Thyroid gland (tissue), 4 donors: ENCODE results near the gene AQP5. TPM values are rescaled to one million over a fixed set of nuclear protein-coding genes. Genes with fewer than 3 reads are reported as not detected.

ENCODE experiments used
- DNase-seq, 2 donors: peaks; one replicate each; pipeline ENCODE4 v3.0.0-alpha.2; 2019
- H3K27ac ChIP-seq, 3 donors: fragments of 200-600 bp; sonication (generic); 1 replicate in 2 of 3; 2 replicates in 1 of 3; pipeline ENCODE4 v1.5.1; 2016 to 2019; ENCODE audit warnings: mild to moderate bottlenecking in 1 of 3, moderate library complexity in 1 of 3
- H3K27me3 ChIP-seq: fragments of 200-600 bp; sonication (generic); one replicate; pipeline ENCODE4 v1.5.1; 2019
- H3K36me3 ChIP-seq, 2 donors: fragments of 200-600 bp; sonication (generic); one replicate each; pipeline ENCODE4 v1.5.1; 2016 to 2019
- H3K4me1 ChIP-seq, 2 donors: fragments of 200-600 bp; sonication (generic); one replicate each; pipeline ENCODE4 v1.5.1; 2017 to 2019
- H3K4me3 ChIP-seq, 3 donors: fragments of 200-600 bp; sonication (generic); replicated peaks in 1 of 3; 1 replicate in 2 of 3; 2 replicates in 1 of 3; pipeline ENCODE4 v1.5.1; 2016; ENCODE audit warnings: mild to moderate bottlenecking in 1 of 3
- H3K9me3 ChIP-seq: fragments of 200-600 bp; sonication (generic); one replicate; pipeline ENCODE4 v1.5.1; 2017
- POLR2A ChIP-seq, 2 donors: fragments of 450-650 bp; IDR thresholded peaks; one replicate each; pipeline ENCODE4 v1.6.1; 2017; ENCODE audit warnings: antibody characterized with exemption in 2 of 2, mild to moderate bottlenecking in 2 of 2, moderate library complexity in 1 of 2
- WGBS, 2 donors: methylation state at CpG; one replicate each; pipeline ENCODE4 v1.1.5; 2017; 5-methylcytosine and 5-hydroxymethylcytosine counted together
- intact Hi-C: fragments of 100-400 bp; cut with DNase I; formaldehyde crosslinking; loops from one replicate; pipeline ENCODE4 v1.15.1; 2023
- total RNA-seq, 4 donors: library from RNA; depleted of rRNA; stranded (reverse); fragments of >200 nt; gene quantifications; one replicate each; pipeline ENCODE4 v1.2.3, GENCODE V29; 2016
- TF ChIP-seq, protein P1 (sequence below), 6 experiments: fragments of 200-600 bp in 3 of 6; fragments of 450-650 bp in 3 of 6; sonication (generic) in 3 of 6; IDR thresholded peaks; one replicate each; pipeline ENCODE4 v1.5.1; 2016 to 2019; ENCODE audit warnings: antibody characterized with exemption in 6 of 6, mild to moderate bottlenecking in 2 of 6, inconsistent platforms in 1 of 6, moderate library complexity in 1 of 6

The AQP5 gene
- total RNA-seq, 4 donors from 2014 or later: 1.1 to 3.5 (median 2.0) TPM; not detected in 1

DNA sequence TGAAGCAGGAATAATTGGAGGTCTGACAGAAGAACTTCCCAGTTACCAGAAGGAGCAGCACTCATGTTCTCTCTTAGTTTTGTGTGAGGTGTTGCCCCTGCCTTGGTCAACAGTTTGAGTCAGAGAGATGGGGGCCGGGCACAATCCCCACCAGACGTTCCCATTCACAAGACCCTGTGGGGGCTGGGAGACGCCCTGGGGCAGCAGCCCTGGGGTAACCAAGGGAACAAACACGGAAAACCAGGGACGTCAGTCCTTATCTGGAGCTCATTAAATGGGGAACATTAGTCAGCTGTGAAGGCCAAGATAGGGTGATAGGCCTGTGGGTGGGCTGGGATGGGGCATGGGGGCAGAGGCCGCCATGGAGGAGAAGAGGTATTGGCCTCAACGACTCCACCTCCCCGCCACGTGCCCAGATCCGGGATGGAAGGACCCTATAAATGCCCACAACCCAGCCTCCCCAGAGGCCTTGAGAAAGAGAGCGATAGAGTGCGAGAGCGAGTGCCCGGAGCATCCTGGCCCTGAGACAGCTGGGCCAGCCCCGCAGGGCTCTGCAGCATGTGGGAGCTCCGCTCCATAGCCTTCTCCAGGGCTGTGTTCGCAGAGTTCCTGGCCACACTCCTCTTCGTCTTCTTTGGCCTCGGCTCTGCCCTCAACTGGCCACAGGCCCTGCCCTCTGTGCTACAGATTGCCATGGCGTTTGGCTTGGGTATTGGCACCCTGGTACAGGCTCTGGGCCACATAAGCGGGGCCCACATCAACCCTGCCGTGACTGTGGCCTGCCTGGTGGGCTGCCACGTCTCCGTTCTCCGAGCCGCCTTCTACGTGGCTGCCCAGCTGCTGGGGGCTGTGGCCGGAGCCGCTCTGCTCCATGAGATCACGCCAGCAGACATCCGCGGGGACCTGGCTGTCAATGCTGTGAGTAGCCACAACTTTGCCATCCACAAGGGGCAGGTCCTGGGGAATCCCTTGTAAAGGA is 11.1 kb upstream of the AQP5 start, which contains the start of gene AQP2:
Gene AQP2, plus strand, starts transcription at position 465 of the 979 bp plus-strand sequence. Its CDS starts 94 bp downstream, at position 559.
- Histone ChIP-seq H3K9me3 (no peaks in the 10 kb centered on the region), H3K4me1 (peaks cover 0 to 4% of the 10 kb centered on the region in 2 donors), H3K27ac (no peak within 1 kb of the TSS), H3K27me3 (no peaks in the 10 kb centered on the region), H3K36me3 (no peaks in the 10 kb centered on the region), H3K4me3 (no peak within 1 kb of the TSS)
- TF ChIP-seq, protein P1, sequence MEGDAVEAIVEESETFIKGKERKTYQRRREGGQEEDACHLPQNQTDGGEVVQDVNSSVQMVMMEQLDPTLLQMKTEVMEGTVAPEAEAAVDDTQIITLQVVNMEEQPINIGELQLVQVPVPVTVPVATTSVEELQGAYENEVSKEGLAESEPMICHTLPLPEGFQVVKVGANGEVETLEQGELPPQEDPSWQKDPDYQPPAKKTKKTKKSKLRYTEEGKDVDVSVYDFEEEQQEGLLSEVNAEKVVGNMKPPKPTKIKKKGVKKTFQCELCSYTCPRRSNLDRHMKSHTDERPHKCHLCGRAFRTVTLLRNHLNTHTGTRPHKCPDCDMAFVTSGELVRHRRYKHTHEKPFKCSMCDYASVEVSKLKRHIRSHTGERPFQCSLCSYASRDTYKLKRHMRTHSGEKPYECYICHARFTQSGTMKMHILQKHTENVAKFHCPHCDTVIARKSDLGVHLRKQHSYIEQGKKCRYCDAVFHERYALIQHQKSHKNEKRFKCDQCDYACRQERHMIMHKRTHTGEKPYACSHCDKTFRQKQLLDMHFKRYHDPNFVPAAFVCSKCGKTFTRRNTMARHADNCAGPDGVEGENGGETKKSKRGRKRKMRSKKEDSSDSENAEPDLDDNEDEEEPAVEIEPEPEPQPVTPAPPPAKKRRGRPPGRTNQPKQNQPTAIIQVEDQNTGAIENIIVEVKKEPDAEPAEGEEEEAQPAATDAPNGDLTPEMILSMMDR (IDR thresholded peaks at IDR 0.05): no peak
- no peak for TF ChIP-seq POLR2A (IDR thresholded peaks at IDR 0.05)
- no peak for DNase-seq
- intact Hi-C loops: no loop called here
- WGBS, 2 donors: 87 to 89% methylated on average over 27 to 32 of the region's 32 CpGs

DNA sequence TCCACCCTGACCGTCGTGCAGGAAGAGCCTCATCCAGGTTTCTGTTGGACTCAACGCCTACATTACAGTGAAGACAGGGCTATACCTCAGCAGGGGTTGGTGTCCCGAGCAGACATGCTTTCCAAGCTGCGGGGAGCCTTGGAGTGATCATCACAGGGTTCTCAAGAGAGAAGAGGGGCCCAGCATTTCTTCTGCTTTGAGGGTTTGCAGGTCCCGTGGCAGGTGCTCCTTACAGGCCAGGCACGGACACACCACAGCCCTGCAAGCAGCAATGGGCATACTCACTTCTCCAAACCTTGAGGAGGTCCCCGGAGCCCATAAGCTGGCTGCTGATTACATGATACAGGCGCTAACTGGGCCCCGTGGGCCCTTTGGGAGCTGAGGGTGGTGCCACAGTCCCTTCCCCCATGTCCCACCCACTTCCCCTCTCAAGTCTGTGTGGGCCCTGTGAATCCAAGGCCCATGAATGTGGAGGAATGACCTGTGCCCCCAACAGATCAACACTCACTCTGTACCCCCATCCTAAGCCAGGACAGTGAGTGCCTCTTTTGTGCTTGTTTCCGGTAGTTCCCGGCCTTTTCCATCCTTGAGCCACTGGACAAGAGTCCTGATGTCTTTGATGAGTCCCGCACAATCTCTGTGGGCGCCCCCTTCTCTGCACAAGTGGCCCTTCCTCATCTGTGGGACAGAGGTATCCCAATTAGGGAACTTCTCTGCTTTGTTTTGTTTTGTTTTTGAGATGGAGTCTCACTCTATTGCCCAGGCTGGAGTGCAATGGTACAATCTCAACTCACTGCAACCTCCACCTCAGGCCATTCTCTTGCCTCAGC is 10.0 kb upstream of the AQP5 start:
- no peaks in the 10 kb centered on the region for H3K27me3 ChIP-seq
- DNase-seq: no peak
- no peaks in the 10 kb centered on the region for H3K36me3 ChIP-seq
- peaks cover 0 to 12% of the 10 kb centered on the region in 2 donors for H3K4me1 ChIP-seq
- TF ChIP-seq POLR2A (IDR thresholded peaks at IDR 0.05): no peak
- TF ChIP-seq, protein P1 (IDR thresholded peaks at IDR 0.05): no peak
- WGBS, 2 donors: 83 to 89% methylated on average over 11 to 12 of the region's 14 CpGs
- no peaks in the 10 kb centered on the region for H3K9me3 ChIP-seq
- no peak overlapping the region for H3K27ac ChIP-seq
- intact Hi-C loops: no loop called here
- H3K4me3 ChIP-seq: no peak overlapping the region

DNA sequence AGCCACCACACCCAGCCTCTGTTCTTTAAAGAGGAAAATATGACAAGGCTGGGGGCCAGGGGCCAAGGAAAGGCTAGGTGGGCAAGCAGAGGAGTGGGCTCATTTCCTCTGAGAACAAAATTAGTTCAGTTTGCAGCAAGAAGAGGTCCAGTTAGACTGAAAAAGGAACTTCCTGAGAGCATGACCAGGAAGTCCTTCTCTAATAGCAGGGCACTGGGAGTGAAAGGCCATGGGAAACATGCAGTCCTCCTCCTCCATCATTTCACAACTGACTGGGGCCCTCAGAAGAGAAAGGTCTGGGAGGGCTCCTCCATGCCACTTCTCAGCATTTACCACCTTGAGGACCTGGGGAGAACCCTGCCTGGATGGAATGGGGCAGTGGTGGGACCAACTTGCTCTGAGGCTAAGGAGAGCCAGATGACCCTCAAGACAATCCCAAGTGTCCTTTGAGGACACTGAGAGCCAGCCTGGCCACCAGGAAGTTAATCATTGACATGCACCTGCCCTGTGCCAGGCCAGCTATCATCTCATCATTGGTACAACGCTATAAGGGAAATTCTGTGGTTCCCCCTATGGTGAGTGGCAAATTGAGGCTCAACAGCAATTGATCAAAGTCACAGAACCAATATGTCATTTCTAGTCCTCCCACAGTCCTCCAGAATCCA is 9.1 kb upstream of the AQP5 start:
- H3K27ac ChIP-seq: no peak overlapping the region
- WGBS, 2 donors: 94 to 100% methylated on average over 1 of the region's 1 CpG
- peaks cover 0 to 14% of the 10 kb centered on the region in 2 donors for H3K4me1 ChIP-seq
- TF ChIP-seq POLR2A (IDR thresholded peaks at IDR 0.05): no peak
- TF ChIP-seq, protein P1 (IDR thresholded peaks at IDR 0.05): no peak
- H3K9me3 ChIP-seq: no peaks in the 10 kb centered on the region
- intact Hi-C loops: no loop called here
- no peak overlapping the region for H3K4me3 ChIP-seq
- H3K27me3 ChIP-seq: no peaks in the 10 kb centered on the region
- DNase-seq: no peak
- no peaks in the 10 kb centered on the region for H3K36me3 ChIP-seq

DNA sequence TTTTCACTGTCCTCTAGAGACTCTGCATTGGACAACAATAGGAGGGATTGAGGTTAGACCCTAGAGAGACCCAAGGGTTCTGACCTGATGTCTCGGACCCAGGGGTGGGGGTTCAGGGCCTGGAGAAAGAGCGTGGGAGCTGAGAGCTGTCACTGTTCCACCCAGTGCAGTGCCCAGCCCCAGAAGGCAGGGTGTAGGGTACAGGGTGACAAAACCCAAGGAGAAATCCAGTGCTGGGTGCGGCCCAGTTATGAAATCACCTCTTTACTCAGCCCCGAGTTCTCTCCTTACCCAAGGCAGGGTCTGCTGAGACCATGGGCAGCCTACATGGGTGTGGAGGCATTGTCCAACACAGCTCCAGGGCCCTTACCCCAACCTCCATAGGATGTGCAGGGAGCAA is 8.5 kb upstream of the AQP5 start:
- Histone ChIP-seq H3K9me3 (no peaks in the 10 kb centered on the region), H3K27ac (no peak overlapping the region), H3K4me3 (no peak overlapping the region), H3K36me3 (no peaks in the 10 kb centered on the region), H3K27me3 (no peaks in the 10 kb centered on the region), H3K4me1 (peaks cover 0 to 14% of the 10 kb centered on the region in 2 donors)
- no peak for DNase-seq
- WGBS, 2 donors: 81 to 98% methylated on average over 4 of the region's 4 CpGs
- intact Hi-C loops: no loop called here
- TF ChIP-seq, protein P1 (IDR thresholded peaks at IDR 0.05): no peak
- no peak for TF ChIP-seq POLR2A (IDR thresholded peaks at IDR 0.05)
